Thyroid gland (tissue), 4 donors: Measurements from ENCODE around the gene DUSP19.

ENCODE experiments used
- CTCF ChIP-seq, 6 experiments: fragments of 200-600 bp in 3 of 6; fragments of 450-650 bp in 3 of 6; sonication (generic) in 3 of 6; IDR thresholded peaks; one replicate each; pipeline ENCODE4 v1.5.1; 2016 to 2019; ENCODE audit warnings: antibody characterized with exemption in 6 of 6, mild to moderate bottlenecking in 2 of 6, inconsistent platforms in 1 of 6, moderate library complexity in 1 of 6
- POLR2A ChIP-seq, 2 donors: fragments of 450-650 bp; IDR thresholded peaks; one replicate each; pipeline ENCODE4 v1.6.1; 2017; ENCODE audit warnings: antibody characterized with exemption in 2 of 2, mild to moderate bottlenecking in 2 of 2, moderate library complexity in 1 of 2

GRCh38 chr2:183088061-183088460 lies 9.5 kb downstream of the DUSP19 start:
- TF ChIP-seq CTCF (IDR thresholded peaks at IDR 0.05) (no peak), POLR2A (IDR thresholded peaks at IDR 0.05) (no peak)
